Putamen (tissue), 1 donor: ENCODE measurements around the gene CACNA2D3.

Experiments
- DNase-seq: peaks from one replicate; pipeline ENCODE4 v3.0.0-alpha.2; 2016; ENCODE audit warnings: low spot score

Gene CACNA2D3

GRCh38 chr3:54746722-54747121, 624.4 kb downstream of the CACNA2D3 start:
- DNase-seq: no peak

- DNase-seq: no peak
These were observed 633.4 kb downstream of the CACNA2D3 start for GRCh38 chr3:54755756-54756155.

- no peak for DNase-seq
These were observed 634.0 kb downstream of the CACNA2D3 start for GRCh38 chr3:54756330-54756731.

GRCh38 chr3:54758461-54758860, 636.1 kb downstream of the CACNA2D3 start:
- DNase-seq: no peak

- no peak for DNase-seq
These were observed 636.8 kb downstream of the CACNA2D3 start for GRCh38 chr3:54759166-54759565.

GRCh38 chr3:54760201-54760600, 637.8 kb downstream of the CACNA2D3 start:
- no peak for DNase-seq

GRCh38 chr3:54761637-54762036, 639.3 kb downstream of the CACNA2D3 start:
- DNase-seq: no peak

GRCh38 chr3:54764911-54765310, 642.6 kb downstream of the CACNA2D3 start:
- DNase-seq: no peak

GRCh38 chr3:54771050-54771449, 648.7 kb downstream of the CACNA2D3 start:
- DNase-seq: no peak

- DNase-seq: no peak
These were observed 649.7 kb downstream of the CACNA2D3 start for GRCh38 chr3:54772051-54772450.

GRCh38 chr3:54772746-54773145, 650.4 kb downstream of the CACNA2D3 start:
- no peak for DNase-seq

- no peak for DNase-seq
These were observed 650.9 kb downstream of the CACNA2D3 start for GRCh38 chr3:54773271-54773670.

- no peak for DNase-seq
These were observed 654.2 kb downstream of the CACNA2D3 start for GRCh38 chr3:54776601-54777000.

- no peak for DNase-seq
These were observed 654.8 kb downstream of the CACNA2D3 start for GRCh38 chr3:54777141-54777540.

- no peak for DNase-seq
These were observed 658.0 kb downstream of the CACNA2D3 start for GRCh38 chr3:54780336-54780735.

- DNase-seq: no peak
These were observed 659.4 kb downstream of the CACNA2D3 start for GRCh38 chr3:54781728-54782127.

GRCh38 chr3:54783611-54784010, 661.3 kb downstream of the CACNA2D3 start:
- DNase-seq: no peak

GRCh38 chr3:54784021-54784420, 661.7 kb downstream of the CACNA2D3 start:
- DNase-seq: no peak

- no peak for DNase-seq
These were observed 663.6 kb downstream of the CACNA2D3 start for GRCh38 chr3:54785976-54786375.

GRCh38 chr3:54790051-54790450, 667.7 kb downstream of the CACNA2D3 start:
- DNase-seq: no peak

- no peak for DNase-seq
These were observed 669.3 kb downstream of the CACNA2D3 start for GRCh38 chr3:54791501-54792156.

- no peak for DNase-seq
These were observed 670.2 kb downstream of the CACNA2D3 start for GRCh38 chr3:54792584-54792983.

- no peak for DNase-seq
These were observed 670.8 kb downstream of the CACNA2D3 start for GRCh38 chr3:54793171-54793570.

- DNase-seq: no peak
These were observed 674.8 kb downstream of the CACNA2D3 start for GRCh38 chr3:54797111-54797510.
